Astrocyte of the spinal cord (primary cell): Measurements from ENCODE around the gene KIF22.
"Not testable (repeated sequence)": the region's sequence is repeated elsewhere in the genome, so short reads cannot be mapped to it uniquely, and the experiment has no call there.

ENCODE experiments used
- DNase-seq: peaks from one replicate; pipeline ENCODE4 v3.0.0; 2011; ENCODE audit warnings: low read depth, low spot score
- H3K4me3 ChIP-seq: 2 replicates; pipeline ENCODE4 v1.5.1; 2011; ENCODE audit warnings: low read depth, mild to moderate bottlenecking, low read length, moderate library complexity
- in situ Hi-C: cut with HindIII; loops from 2 replicates; pipeline ENCODE4 v1.10.0; 2017; ENCODE audit warnings: low sequenced_read_pairs
- TF ChIP-seq, protein P1 (sequence below): IDR thresholded peaks from 2 replicates; pipeline ENCODE4 v1.5.1; 2012; ENCODE audit warnings: low read depth, mild to moderate bottlenecking, low read length, inconsistent platforms

The KIF22 gene

DNA sequence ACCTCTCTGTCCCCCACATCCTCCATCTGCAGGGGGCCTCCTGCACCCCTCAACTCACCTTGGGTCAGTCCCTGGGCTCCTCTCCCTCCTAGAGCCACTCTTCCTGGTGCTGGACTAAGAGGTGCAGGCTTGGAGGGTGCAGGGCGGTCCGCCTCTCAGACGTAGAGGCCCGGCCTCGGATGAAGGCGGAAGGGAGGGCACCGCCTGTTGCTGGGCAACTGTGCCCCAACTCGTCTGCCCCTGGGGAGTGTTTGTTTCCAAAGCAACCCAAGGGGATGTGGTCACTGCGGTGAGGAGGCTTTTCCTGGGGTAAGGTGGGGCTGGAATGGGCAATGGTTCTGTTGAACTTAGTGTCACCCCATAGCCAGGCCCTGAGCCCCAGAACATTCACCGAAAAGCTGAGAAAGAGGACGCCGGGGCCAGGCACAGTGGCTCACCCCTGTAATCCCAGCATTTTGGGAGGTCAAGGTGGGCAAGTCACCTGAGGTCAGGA, 44.7 kb upstream of the KIF22 start, which contains the start of gene C16orf54:
C16orf54 (minus strand) TSS at position 138 of the 493 bp plus-strand sequence. CDS start 1,039 bp downstream, outside the sequence.
- no peak within 1 kb of the TSS for H3K4me3 ChIP-seq
- TF ChIP-seq, protein P1, sequence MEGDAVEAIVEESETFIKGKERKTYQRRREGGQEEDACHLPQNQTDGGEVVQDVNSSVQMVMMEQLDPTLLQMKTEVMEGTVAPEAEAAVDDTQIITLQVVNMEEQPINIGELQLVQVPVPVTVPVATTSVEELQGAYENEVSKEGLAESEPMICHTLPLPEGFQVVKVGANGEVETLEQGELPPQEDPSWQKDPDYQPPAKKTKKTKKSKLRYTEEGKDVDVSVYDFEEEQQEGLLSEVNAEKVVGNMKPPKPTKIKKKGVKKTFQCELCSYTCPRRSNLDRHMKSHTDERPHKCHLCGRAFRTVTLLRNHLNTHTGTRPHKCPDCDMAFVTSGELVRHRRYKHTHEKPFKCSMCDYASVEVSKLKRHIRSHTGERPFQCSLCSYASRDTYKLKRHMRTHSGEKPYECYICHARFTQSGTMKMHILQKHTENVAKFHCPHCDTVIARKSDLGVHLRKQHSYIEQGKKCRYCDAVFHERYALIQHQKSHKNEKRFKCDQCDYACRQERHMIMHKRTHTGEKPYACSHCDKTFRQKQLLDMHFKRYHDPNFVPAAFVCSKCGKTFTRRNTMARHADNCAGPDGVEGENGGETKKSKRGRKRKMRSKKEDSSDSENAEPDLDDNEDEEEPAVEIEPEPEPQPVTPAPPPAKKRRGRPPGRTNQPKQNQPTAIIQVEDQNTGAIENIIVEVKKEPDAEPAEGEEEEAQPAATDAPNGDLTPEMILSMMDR, result no peak
- in situ Hi-C loops, result no loop called here
- DNase-seq, result no peak

DNA sequence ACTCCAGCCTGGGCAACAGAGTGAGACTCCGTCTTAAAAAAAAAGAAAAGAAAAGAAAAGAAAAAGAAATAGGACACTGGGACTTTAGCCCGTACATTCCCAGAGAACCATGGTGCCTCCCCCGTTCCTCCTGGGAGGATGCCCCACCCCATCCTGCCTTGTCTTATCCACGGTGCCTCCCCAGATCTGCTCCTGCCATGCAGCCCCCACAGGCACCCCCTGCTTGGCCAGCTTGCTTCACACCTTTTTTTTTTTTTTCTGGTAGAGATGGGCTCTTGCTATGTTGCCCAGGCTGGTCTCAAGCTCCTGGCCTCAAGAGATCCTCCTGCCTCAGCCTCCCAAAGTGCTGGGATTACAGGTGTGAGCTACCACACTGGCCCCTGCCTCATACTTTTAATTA, 44.0 kb upstream of the KIF22 start:
- in situ Hi-C loops, H3K4me3 ChIP-seq, DNase-seq: not testable (repeated sequence)

- in situ Hi-C loops, result no loop called here
- TF ChIP-seq, protein P1, result no peak
- no peak overlapping the region for H3K4me3 ChIP-seq
- DNase-seq, result no peak
Observed at GRCh38 chr16:29747947-29748759, 42.4 kb upstream of the KIF22 start.

DNA sequence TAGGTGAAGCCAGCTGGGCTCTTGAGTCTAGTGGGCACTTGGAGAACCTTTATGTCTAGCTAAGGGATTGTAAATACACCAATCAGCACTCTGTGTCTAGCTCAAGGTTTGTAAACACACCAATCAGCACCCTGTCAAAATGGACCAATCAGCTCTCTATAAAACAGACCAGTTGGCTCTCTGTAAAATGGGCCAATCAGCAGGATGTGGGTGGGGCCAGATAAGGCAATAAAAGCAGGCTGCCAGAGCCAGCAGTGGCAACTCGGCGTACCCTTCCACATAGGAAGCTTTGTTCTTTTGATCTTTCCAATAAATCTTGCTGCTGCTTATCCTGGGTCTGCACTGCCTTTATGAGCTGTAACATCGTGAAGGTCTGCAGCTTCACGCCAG, 41.8 kb upstream of the KIF22 start:
- H3K4me3 ChIP-seq, DNase-seq, in situ Hi-C loops: not testable (repeated sequence)

DNA sequence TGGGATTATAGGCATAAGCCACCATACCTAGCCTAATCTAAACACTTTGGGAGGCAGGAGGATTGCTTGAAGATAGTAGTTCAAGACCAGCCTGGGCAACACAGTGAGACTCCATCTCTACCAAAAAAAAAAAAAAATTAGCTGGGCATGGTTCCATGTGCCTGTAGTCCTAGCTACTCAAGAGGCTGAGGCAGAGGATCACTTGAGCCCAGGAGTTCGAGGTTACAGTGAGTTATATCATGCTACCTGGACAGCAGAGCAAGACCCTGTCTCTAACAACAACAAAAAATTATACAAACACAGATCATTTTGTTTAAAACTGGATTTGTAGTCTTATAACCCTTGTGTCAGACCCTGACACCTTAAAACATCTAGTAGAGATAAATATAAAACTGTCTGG, 37.0 kb upstream of the KIF22 start:
- no peak overlapping the region for H3K4me3 ChIP-seq
- in situ Hi-C loops, result no loop called here
- DNase-seq, result no peak
- TF ChIP-seq, protein P1, result no peak

DNA sequence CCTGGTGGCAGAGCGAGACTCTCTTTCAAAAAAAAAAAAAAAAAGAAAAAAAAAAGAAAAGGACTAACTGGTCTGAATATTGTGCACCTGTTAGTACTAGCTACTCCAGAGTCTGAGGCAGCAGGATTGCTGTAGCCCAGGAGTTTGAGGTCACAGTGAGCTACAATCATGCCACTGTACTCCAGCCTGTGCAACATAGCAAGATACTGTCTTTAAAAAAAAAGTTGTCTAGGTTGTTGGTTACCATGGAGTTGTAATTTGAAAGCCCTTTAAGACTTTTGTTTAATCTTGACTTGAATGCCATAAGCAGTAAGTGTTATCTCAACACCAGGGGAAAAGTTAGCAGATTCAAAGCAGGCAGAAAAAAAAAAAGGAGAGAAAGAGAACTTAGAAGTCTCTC, 33.9 kb upstream of the KIF22 start:
- no peak overlapping the region for H3K4me3 ChIP-seq
- TF ChIP-seq, protein P1, result no peak
- in situ Hi-C loops, result no loop called here
- no peak for DNase-seq

DNA sequence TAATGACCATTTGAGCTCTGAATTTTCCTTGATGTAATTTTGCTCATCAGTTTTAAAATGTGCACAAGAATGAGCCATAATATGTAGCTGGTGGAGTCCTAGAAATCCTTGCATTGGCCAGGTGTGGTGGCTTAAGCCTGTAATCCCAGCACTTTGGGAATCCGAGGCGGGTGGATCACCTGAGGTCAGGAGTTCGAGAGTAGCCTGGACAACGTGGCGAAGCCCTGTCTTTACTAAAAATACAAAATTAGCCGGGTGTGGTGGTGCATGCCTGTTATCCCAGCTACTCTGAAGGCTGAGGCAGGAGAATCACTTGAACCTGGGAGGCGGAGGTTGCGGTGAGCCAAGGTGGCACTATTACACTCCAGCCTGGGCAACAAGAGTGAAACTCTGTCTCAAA, 33.5 kb upstream of the KIF22 start:
- DNase-seq, in situ Hi-C loops, H3K4me3 ChIP-seq: not testable (repeated sequence)

GRCh38 chr16:29757950-29758466, 32.5 kb upstream of the KIF22 start:
- TF ChIP-seq, protein P1, result no peak
- no peak overlapping the region for H3K4me3 ChIP-seq
- in situ Hi-C loops, result no loop called here
- peak; percentile 36 for DNase-seq
